Measurements from ENCODE around the gene SAMD3.

- no peak for TF ChIP-seq RXRA (IDR thresholded peaks at IDR 0.05; ENCODE audit: borderline replicate concordance, low read depth)
- TF ChIP-seq CTCF (IDR thresholded peaks at IDR 0.05): no peak
- no peak for TF ChIP-seq USF2 (IDR thresholded peaks at IDR 0.05; ENCODE audit: borderline replicate concordance, low read depth, low read length)
- no peak for TF ChIP-seq CHD2 (IDR thresholded peaks at IDR 0.05; ENCODE audit: low read length, partially characterized antibody)
- TF ChIP-seq FOSL2 (IDR thresholded peaks at IDR 0.05; ENCODE audit: borderline replicate concordance, low read depth): no peak
Measured at GRCh38 chr6:130143709-130144108, 79.0 kb downstream of the SAMD3 start.
